Small intestine (tissue), 7 donors: ENCODE measurements around the gene SRGAP3. TPM values are rescaled to one million over a fixed set of nuclear protein-coding genes. Genes with fewer than 3 reads are reported as not detected.

Experiments used
- DNase-seq, 2 donors: peaks; one replicate each; pipeline versions ENCODE4 v3.0.0 to v3.0.0-alpha.2; 2013
- FAIRE-seq: peaks from 2 replicates; lab custom pipeline; 2012; peaks lifted over from hg19 to GRCh38; lab: Jason Lieb, UNC
- H3K27ac ChIP-seq, 3 donors: one replicate each; pipeline ENCODE4 v1.5.1; 2013; ENCODE audit warnings: low read length in 2 of 3, mild to moderate bottlenecking in 2 of 3, control low read depth in 1 of 3, inconsistent platforms in 1 of 3, low read depth in 1 of 3, moderate library complexity in 1 of 3
- H3K27me3 ChIP-seq, 3 donors: one replicate each; pipeline ENCODE4 v1.6.1; 2013; ENCODE audit warnings: low read length in 3 of 3, inconsistent platforms in 1 of 3; ENCODE audit not compliant: control insufficient read depth in 3 of 3, insufficient read depth in 3 of 3
- H3K36me3 ChIP-seq, 3 donors: one replicate each; pipeline ENCODE4 v1.6.1; 2013; ENCODE audit warnings: low read length in 3 of 3, inconsistent platforms in 1 of 3, low read depth in 1 of 3, mild to moderate bottlenecking in 1 of 3, moderate library complexity in 1 of 3; ENCODE audit not compliant: control insufficient read depth in 3 of 3, insufficient read depth in 2 of 3
- H3K4me1 ChIP-seq, 3 donors: one replicate each; pipeline ENCODE4 v1.6.1; 2013; ENCODE audit warnings: low read length in 2 of 3, inconsistent platforms in 1 of 3, low read depth in 1 of 3, mild to moderate bottlenecking in 1 of 3, moderate library complexity in 1 of 3; ENCODE audit not compliant: control insufficient read depth in 3 of 3, insufficient read depth in 2 of 3
- H3K4me3 ChIP-seq, 3 donors: one replicate each; pipeline ENCODE4 v1.5.1; 2013; ENCODE audit warnings: low read length in 3 of 3, control low read depth in 1 of 3, inconsistent platforms in 1 of 3, low read depth in 1 of 3, mild to moderate bottlenecking in 1 of 3, moderate library complexity in 1 of 3
- H3K9me3 ChIP-seq, 2 donors: one replicate each; pipeline ENCODE4 v1.6.1; 2013; ENCODE audit warnings: low read depth in 1 of 2, low read length in 1 of 2; ENCODE audit not compliant: control insufficient read depth in 2 of 2, insufficient read depth in 1 of 2
- WGBS, 3 donors: extraction: QIAGEN DNeasy Blood & Tissue Kit; methylation state at CpG; one replicate each; pipeline ENCODE4 v1.1.7; 2013; 5-methylcytosine and 5-hydroxymethylcytosine counted together
- polyA plus RNA-seq, 4 donors: library from polyadenylated mRNA; stranded (reverse) in 3 of 4; unstranded in 1 of 4; fragments of 200-250 nt in 3 of 4; fragments of 120-200 nt in 1 of 4; gene quantifications; one replicate each; pipeline versions ENCODE4 v1.2.1 to v1.2.3, GENCODE V29; 2013
- donor health status: healthy with polysubstance abuse.
- donor health status: control.
- donor health status: control.
- donor health status: Bipolar disorder and iron deficiency.
- donor health status: healthy.

The SRGAP3 gene
- polyA plus RNA-seq, 4 donors = 0.22 to 2.7 (median 1.2) TPM

- Histone ChIP-seq H3K36me3 (peaks cover 0 to 2% (median 0%) of the 10 kb centered on the region in 3 donors), H3K9me3 (no peaks in the 10 kb centered on the region), H3K4me1 (no peaks in the 10 kb centered on the region), H3K27me3 (no peaks in the 10 kb centered on the region), H3K27ac (no peak overlapping the region), H3K4me3 (no peak overlapping the region)
- FAIRE-seq = no peak
- no peak for DNase-seq
- 71 to 83% (median 78%) methylated on average over 1 of the region's 1 CpG for WGBS, 3 donors
Measured at GRCh38 chr3:9033867-9034266, 215.6 kb downstream of the SRGAP3 start.

DNA sequence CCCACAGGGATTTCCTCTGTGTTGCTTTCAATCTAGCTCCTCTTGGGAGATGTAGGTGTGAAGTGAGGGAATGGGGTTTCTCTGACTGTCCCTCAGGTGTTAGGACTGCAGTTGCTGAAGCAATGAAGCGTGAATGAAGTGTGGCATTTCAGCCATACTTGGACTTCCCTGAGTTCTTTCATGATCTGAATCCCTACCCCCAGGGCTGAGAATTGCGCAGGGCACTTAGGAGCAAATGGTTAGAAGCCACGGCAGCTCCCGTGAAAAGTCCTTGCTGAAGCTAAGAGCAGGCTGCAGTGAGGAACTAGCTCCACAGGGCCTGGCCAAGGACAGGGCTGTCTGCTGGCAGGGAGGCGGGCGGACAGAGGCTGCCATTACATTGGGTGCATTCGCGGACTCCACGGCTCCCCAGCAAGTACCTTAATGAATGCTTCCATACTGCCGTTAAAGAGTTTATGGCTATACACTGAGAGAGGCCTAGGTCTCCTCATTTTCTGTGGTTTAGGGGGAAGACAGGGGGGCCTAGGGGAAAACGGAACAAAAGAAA, 217.1 kb downstream of the SRGAP3 start:
- no peaks in the 10 kb centered on the region for H3K4me1 ChIP-seq
- DNase-seq (no peak), FAIRE-seq (no peak)
- no peaks in the 10 kb centered on the region for H3K36me3 ChIP-seq
- no peaks in the 10 kb centered on the region for H3K27me3 ChIP-seq
- H3K4me3 ChIP-seq = no peak overlapping the region
- H3K27ac ChIP-seq = no peak overlapping the region
- WGBS, 3 donors = 91 to 96% (median 95%) methylated on average over 11 of the region's 11 CpGs
- no peaks in the 10 kb centered on the region for H3K9me3 ChIP-seq

DNA sequence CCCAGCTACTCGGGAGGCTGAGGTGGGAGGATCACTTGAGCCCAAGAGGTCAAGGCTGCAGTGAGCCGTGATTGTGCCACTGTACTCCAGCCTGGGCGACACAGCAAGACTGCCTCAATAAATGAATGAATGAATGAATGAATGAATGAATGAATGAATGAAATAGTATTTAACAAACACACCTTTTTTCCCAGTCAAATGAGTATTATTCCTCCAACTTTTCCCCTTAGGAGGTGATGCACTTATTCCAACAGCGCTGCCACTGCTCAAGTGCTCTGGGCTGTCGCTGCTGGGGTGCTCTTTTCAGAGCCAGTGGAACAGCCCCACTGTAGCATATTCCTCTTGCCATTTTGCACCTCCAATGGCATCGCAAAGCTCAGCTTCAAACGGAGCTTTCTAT, 219.4 kb downstream of the SRGAP3 start:
- Histone ChIP-seq H3K9me3 (no peaks in the 10 kb centered on the region), H3K4me3 (no peak overlapping the region), H3K27ac (no peak overlapping the region), H3K27me3 (no peaks in the 10 kb centered on the region), H3K4me1 (no peaks in the 10 kb centered on the region), H3K36me3 (peaks cover 0 to under 1% (median 0%) of the 10 kb centered on the region in 3 donors)
- 93 to 96% (median 93%) methylated on average over 7 of the region's 7 CpGs for WGBS, 3 donors
- FAIRE-seq = no peak
- DNase-seq = no peak

GRCh38 chr3:9028134-9028533, 221.3 kb downstream of the SRGAP3 start:
- Histone ChIP-seq H3K27me3 (no peaks in the 10 kb centered on the region), H3K36me3 (peaks cover 0 to 4% (median 0%) of the 10 kb centered on the region in 3 donors), H3K9me3 (no peaks in the 10 kb centered on the region), H3K27ac (no peak overlapping the region), H3K4me1 (no peaks in the 10 kb centered on the region), H3K4me3 (no peak overlapping the region)
- DNase-seq = peak; percentile 42 to 45
- 26 to 48% (median 38%) methylated on average over 5 of the region's 5 CpGs for WGBS, 3 donors
- no peak for FAIRE-seq

DNA sequence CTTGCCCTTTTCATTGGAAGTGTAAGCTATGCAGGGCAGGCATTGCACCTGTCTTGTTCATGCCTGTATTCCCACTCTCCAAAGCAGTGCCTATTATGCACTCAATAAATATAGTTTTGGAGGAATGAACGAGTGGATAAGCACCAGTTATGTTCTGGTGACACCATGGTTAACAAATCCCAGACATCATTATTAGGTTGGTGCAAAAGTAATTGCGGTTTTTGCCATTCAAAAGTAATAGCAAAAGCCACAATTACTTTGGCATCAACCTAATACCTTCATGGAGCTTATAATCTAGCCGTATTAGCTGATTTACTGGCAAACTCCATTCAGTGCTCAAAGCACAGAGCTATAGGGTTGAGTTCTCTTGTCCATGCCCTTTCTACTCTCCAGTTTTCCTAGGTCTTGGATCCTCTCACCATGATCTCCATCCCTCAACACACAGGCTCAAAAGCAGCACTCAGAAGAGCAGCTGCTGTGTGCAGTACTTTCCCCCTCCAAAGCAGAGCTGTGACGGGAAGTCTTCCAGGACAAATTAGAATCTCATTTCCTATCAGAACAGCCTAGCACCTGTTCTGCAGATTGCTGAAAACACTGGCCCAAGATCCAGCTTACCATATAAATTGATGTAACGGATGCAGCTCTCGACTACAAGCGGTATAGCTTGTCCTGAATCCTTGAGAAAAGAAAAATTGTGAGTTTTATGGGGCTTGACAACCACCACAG, 223.0 kb downstream of the SRGAP3 start:
- Histone ChIP-seq H3K27ac (no peak overlapping the region), H3K36me3 (peaks cover 0 to 4% (median 0%) of the 10 kb centered on the region in 3 donors), H3K4me3 (no peak overlapping the region), H3K4me1 (no peaks in the 10 kb centered on the region), H3K27me3 (no peaks in the 10 kb centered on the region), H3K9me3 (no peaks in the 10 kb centered on the region)
- DNase-seq = no peak
- 81 to 91% (median 88%) methylated on average over 7 of the region's 7 CpGs for WGBS, 3 donors
- no peak for FAIRE-seq

DNA sequence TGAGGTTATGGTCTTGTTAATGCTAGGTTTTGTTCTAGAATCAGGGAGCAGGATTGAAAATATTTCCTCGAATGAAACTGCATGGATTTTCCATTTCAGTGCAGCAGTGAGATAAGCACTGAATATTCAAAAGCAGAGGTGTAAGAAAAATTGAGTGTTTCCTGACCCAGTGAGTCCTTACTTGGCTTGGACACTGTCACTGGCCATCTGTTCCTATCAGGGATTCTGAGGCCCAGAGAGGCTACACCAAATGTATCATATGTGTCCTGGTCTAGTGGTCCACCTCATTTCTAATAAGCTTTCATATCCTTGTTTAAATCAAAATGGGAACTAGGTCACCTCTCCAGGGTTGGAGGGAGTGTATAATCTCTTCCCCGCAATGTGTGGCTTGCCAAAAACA, 225.1 kb downstream of the SRGAP3 start:
- Histone ChIP-seq H3K4me3 (no peak overlapping the region), H3K4me1 (no peaks in the 10 kb centered on the region), H3K27me3 (no peaks in the 10 kb centered on the region), H3K36me3 (peaks cover 0 to 4% (median 0%) of the 10 kb centered on the region in 3 donors), H3K27ac (no peak overlapping the region), H3K9me3 (no peaks in the 10 kb centered on the region)
- DNase-seq (no peak), FAIRE-seq (no peak)
- 84 to 92% (median 91%) methylated on average over 2 of the region's 2 CpGs for WGBS, 3 donors

GRCh38 chr3:9023226-9023590, 226.2 kb downstream of the SRGAP3 start:
- FAIRE-seq (no peak), DNase-seq (no peak)
- H3K27ac ChIP-seq = no peak overlapping the region
- H3K27me3 ChIP-seq = no peaks in the 10 kb centered on the region
- H3K4me3 ChIP-seq = no peak overlapping the region
- H3K36me3 ChIP-seq = peaks cover 0 to 4% (median 0%) of the 10 kb centered on the region in 3 donors
- 69 to 79% (median 73%) methylated on average over 1 of the region's 1 CpG for WGBS, 3 donors
- no peaks in the 10 kb centered on the region for H3K4me1 ChIP-seq
- H3K9me3 ChIP-seq = no peaks in the 10 kb centered on the region

DNA sequence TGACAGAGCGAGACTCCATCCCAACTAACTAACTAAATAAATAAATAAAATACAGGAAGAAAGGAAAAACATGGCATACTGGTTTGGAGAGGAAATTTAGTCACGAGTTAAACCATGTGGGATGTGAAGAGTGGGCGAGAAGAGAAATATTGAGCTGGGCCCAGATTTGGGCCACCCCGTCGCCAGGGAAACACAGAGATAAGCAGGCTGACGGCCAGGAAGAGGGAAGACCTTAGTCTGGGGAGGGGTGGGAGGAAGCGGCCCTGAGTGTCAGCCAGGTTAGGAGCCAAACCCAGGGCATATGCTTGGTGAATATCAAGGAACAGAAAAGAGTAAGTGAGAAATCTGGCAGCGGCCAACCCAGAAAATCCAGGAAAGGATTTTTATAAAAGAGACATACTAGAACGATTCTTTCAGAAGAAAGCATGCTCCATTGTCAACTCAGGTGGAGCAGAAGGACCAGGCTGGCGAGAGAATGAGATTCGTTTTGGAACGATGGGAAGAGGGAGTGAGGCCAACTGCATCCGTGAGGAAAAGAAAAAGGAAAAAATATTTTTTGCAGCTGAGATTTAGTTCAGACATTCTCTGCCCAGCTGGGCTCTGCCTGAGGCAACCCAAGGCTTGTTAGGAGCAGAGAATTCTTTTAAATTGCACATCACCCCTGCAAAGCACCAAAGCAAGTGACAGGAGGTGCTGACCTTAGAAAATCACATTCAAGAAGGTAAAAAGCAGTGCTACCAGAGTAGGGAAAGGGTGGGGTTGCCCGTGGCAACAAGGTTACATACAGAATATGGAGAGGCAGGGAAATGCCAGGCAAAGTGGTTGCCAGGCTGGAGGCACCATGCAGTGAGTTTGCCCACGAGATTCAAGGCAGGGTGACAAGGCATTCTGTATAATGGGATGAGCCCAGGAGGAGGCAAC, 226.9 kb downstream of the SRGAP3 start:
- WGBS, 3 donors = 86 to 89% (median 86%) methylated on average over 15 of the region's 15 CpGs
- Histone ChIP-seq H3K4me3 (no peak overlapping the region), H3K27ac (no peak overlapping the region), H3K36me3 (peaks cover 0 to 4% (median 0%) of the 10 kb centered on the region in 3 donors), H3K4me1 (no peaks in the 10 kb centered on the region), H3K27me3 (no peaks in the 10 kb centered on the region), H3K9me3 (no peaks in the 10 kb centered on the region)
- FAIRE-seq (no peak), DNase-seq (no peak)
